GM19351 (cell line): Measurements from ENCODE around the gene SRSF9.
"Not testable (repeated sequence)": the region's sequence is repeated elsewhere in the genome, so short reads cannot be mapped to it uniquely, and the experiment has no call there.

Source experiments
- ATAC-seq: cut with Tn5 transposase; IDR thresholded peaks from one replicate; pipeline ENCODE4 v1.9.1; 2021; ENCODE audit warnings: mild to moderate bottlenecking, moderate library complexity; ENCODE audit not compliant: unreplicated experiment

The SRSF9 gene

GRCh38 chr12:120469450-120470149 lies at the start of gene SRSF9:
Gene SRSF9, minus strand, starts transcription at chr12:120469748. Its CDS starts 139 bp downstream, at chr12:120469609.
- peak; percentile 85 for ATAC-seq

- not testable (repeated sequence) for ATAC-seq
Measured at GRCh38 chr12:120519324-120519723, 49.8 kb upstream of the SRSF9 start.

GRCh38 chr12:120515496-120515895 lies 45.9 kb upstream of the SRSF9 start:
- ATAC-seq, result no peak

GRCh38 chr12:120514002-120514401 lies 44.5 kb upstream of the SRSF9 start:
- ATAC-seq, result no peak

GRCh38 chr12:120508537-120508936 lies 39.0 kb upstream of the SRSF9 start:
- no peak for ATAC-seq

GRCh38 chr12:120504587-120504986 lies 35.0 kb upstream of the SRSF9 start:
- no peak for ATAC-seq

GRCh38 chr12:120500581-120500980 lies 31.0 kb upstream of the SRSF9 start:
- no peak for ATAC-seq

- ATAC-seq, result no peak
Measured at GRCh38 chr12:120498870-120499515, 29.4 kb upstream of the SRSF9 start.

- ATAC-seq, result no peak
Measured at GRCh38 chr12:120497524-120498150, 28.1 kb upstream of the SRSF9 start.

GRCh38 chr12:120496413-120497340 lies 27.1 kb upstream of the SRSF9 start:
- peak; percentile 25 for ATAC-seq

GRCh38 chr12:120495731-120496412 lies 26.3 kb upstream of the SRSF9 start, which contains the start of gene DYNLL1:
Gene DYNLL1, plus strand, starts transcription at chr12:120496113. Its CDS starts 309 bp downstream, at chr12:120496422.
- peak; percentile 92 for ATAC-seq

- ATAC-seq, result no peak
Measured at GRCh38 chr12:120495186-120495730, 25.7 kb upstream of the SRSF9 start.

GRCh38 chr12:120490833-120491512 lies 21.4 kb upstream of the SRSF9 start:
- no peak for ATAC-seq

GRCh38 chr12:120490325-120490724 lies 20.8 kb upstream of the SRSF9 start:
- no peak for ATAC-seq

- ATAC-seq, result no peak
Measured at GRCh38 chr12:120489018-120489417, 19.5 kb upstream of the SRSF9 start.

GRCh38 chr12:120488057-120488640 lies 18.6 kb upstream of the SRSF9 start:
- no peak for ATAC-seq

- not testable (repeated sequence) for ATAC-seq
Measured at GRCh38 chr12:120487552-120487951, 18.0 kb upstream of the SRSF9 start.

GRCh38 chr12:120485961-120486881 lies 16.7 kb upstream of the SRSF9 start:
- ATAC-seq, result no peak
